ENCODE data around the gene NDUFS4. TPM values are rescaled to one million over a fixed set of nuclear protein-coding genes. Genes with fewer than 3 reads are reported as not detected.

Gene NDUFS4
- total RNA-seq, 4 donors from 2014 or later, result 30.4 to 99.7 (median 80.8) TPM

DNA sequence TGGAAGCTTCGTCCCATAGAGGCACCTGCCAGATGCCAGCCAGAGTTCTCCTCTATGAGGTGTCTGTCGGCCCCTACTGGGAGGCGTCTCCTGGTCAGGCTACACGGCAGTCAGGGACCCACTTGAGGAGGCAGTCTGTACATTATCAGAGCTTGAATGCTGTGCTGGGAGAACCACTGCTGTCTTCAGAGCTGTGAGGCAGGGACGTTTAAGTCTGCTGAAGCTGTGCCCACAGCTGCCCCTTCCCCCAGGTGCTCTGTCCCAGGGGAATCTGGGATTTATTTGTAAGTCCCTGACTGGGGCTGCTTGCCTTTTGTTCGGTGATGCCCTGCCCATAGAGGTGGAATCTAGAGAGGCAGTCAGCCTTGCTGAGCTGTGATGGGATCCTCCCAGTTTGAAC is 70.8 kb downstream of the NDUFS4 start:
- Histone ChIP-seq H3K27me3 (no peaks in the 10 kb centered on the region), H3K36me3 (no peaks in the 10 kb centered on the region), H3K27ac (no peak overlapping the region), H3K4me3 (no peak overlapping the region), H3K9me3 (no peaks in the 10 kb centered on the region), H3K4me1 (no peaks in the 10 kb centered on the region)
- intact Hi-C loops (cut with DNase I; ENCODE audit: low total_unique reads), result no loop called here
- DNase-seq, result no peak
- in situ Hi-C loops (cut with MboI; ENCODE audit: low pct_ligation_motif_present in 1 of 4, low pct_unique_long_range_greater_than_20kb in 1 of 4, low sequenced_read_pairs in 3 of 4), result no loop called here
- WGBS, 2 donors (ENCODE audit: low coverage in 1 of 2), result 84% methylated on average over 5 of the region's 6 CpGs; no CpG with 5 or more reads in 1 of the 2 donors
- TF ChIP-seq POLR2AphosphoS5 (IDR thresholded peaks at IDR 0.05) (no peak), POLR2A (IDR thresholded peaks at IDR 0.05) (no peak), EP300 (IDR thresholded peaks at IDR 0.05; ENCODE audit: low read depth) (no peak)
- TF ChIP-seq, protein P1, sequence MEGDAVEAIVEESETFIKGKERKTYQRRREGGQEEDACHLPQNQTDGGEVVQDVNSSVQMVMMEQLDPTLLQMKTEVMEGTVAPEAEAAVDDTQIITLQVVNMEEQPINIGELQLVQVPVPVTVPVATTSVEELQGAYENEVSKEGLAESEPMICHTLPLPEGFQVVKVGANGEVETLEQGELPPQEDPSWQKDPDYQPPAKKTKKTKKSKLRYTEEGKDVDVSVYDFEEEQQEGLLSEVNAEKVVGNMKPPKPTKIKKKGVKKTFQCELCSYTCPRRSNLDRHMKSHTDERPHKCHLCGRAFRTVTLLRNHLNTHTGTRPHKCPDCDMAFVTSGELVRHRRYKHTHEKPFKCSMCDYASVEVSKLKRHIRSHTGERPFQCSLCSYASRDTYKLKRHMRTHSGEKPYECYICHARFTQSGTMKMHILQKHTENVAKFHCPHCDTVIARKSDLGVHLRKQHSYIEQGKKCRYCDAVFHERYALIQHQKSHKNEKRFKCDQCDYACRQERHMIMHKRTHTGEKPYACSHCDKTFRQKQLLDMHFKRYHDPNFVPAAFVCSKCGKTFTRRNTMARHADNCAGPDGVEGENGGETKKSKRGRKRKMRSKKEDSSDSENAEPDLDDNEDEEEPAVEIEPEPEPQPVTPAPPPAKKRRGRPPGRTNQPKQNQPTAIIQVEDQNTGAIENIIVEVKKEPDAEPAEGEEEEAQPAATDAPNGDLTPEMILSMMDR (IDR thresholded peaks at IDR 0.05), result no peak

DNA sequence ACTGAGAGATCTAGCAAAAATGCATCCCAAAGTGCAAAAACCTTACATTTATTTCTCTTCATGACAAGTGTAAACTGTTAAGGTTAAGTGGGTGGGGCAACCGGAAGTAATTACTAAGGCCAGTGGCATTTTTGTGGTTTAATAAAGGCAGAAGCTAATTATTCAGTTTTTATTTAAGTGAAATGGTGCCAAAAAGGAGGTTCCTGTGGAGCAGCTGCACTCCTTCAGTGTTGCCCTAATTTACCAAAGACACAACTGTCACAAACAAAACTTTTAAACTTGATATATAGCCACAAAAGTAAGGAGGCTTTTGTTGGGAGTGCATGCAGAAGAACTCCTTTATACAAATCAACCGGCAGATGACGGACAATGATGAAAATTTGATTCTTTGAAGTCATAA is 81.6 kb downstream of the NDUFS4 start:
- H3K27ac ChIP-seq, result no peak overlapping the region
- peaks cover 0 to 14% (median 0%) of the 10 kb centered on the region in 4 donors for H3K36me3 ChIP-seq
- WGBS, 2 donors (ENCODE audit: low coverage in 1 of 2), result 67 to 71% methylated on average over 3 of the region's 3 CpGs
- H3K4me3 ChIP-seq, result no peak overlapping the region
- H3K4me1 ChIP-seq, result peaks cover 0 to 12% (median 3%) of the 10 kb centered on the region in 4 donors
- in situ Hi-C loops (cut with MboI; ENCODE audit: low pct_ligation_motif_present in 1 of 4, low pct_unique_long_range_greater_than_20kb in 1 of 4, low sequenced_read_pairs in 3 of 4), result no loop called here
- intact Hi-C loops (cut with DNase I; ENCODE audit: low total_unique reads), result no loop called here
- TF ChIP-seq, protein P1 (IDR thresholded peaks at IDR 0.05), result no peak
- no peak for TF ChIP-seq POLR2A (IDR thresholded peaks at IDR 0.05)
- TF ChIP-seq EP300 (IDR thresholded peaks at IDR 0.05; ENCODE audit: low read depth), result no peak
- no peak for TF ChIP-seq POLR2AphosphoS5 (IDR thresholded peaks at IDR 0.05)
- DNase-seq, result no peak
- H3K9me3 ChIP-seq, result no peaks in the 10 kb centered on the region
- H3K27me3 ChIP-seq, result no peaks in the 10 kb centered on the region

DNA sequence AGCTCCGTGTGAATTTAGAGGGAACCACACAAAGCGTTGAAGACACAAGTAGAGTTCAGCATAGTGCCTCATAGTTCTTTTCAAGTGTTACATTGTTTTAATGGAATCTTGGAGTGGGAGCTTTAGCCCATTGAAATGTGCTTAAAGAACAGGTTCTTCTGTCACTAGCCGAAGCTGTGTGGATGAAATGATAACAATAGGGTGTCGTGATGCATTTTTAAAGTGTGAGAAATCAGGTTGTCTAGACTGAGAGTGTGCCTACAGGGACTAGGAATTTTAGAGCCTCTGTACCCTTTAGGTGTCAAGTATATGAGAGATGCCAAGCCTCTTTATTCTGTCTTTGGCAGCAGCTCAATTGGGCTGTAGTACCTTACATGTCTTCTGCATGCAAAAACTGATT is 83.0 kb downstream of the NDUFS4 start:
- Histone ChIP-seq H3K27me3 (no peaks in the 10 kb centered on the region), H3K4me1 (peaks cover 0 to 12% (median 3%) of the 10 kb centered on the region in 4 donors), H3K9me3 (no peaks in the 10 kb centered on the region), H3K27ac (no peak overlapping the region), H3K36me3 (peaks cover 0 to 11% (median 0%) of the 10 kb centered on the region in 4 donors), H3K4me3 (no peak overlapping the region)
- in situ Hi-C loops (cut with MboI; ENCODE audit: low pct_ligation_motif_present in 1 of 4, low pct_unique_long_range_greater_than_20kb in 1 of 4, low sequenced_read_pairs in 3 of 4), result no loop called here
- DNase-seq, result no peak
- no peak for TF ChIP-seq POLR2A (IDR thresholded peaks at IDR 0.05)
- TF ChIP-seq, protein P1 (IDR thresholded peaks at IDR 0.05), result no peak
- 92 to 96% methylated on average over 4 of the region's 4 CpGs for WGBS, 2 donors (ENCODE audit: low coverage in 1 of 2)
- intact Hi-C loops (cut with DNase I; ENCODE audit: low total_unique reads), result no loop called here

DNA sequence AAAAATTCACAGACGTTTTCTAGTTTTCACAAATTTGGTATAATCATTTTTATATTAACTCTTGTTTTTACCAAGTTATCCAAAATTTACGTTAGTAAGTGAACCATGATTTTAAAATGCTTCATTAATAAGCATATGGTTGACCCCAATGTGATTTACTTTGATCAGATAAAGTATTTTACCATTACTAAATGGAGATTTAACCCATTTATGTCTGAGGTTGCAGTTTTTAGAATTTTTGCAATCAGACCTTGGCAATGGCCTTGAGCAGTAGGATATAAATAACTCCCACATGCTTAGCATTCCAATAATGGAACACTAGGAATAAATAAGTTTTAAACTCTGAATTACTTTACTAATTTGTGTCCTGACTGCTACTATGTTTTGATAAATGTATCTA is 84.6 kb downstream of the NDUFS4 start:
- no peaks in the 10 kb centered on the region for H3K27me3 ChIP-seq
- TF ChIP-seq, protein P1 (IDR thresholded peaks at IDR 0.05), result no peak
- TF ChIP-seq POLR2AphosphoS5 (IDR thresholded peaks at IDR 0.05), result no peak
- no peak for TF ChIP-seq EP300 (IDR thresholded peaks at IDR 0.05; ENCODE audit: low read depth)
- TF ChIP-seq POLR2A (IDR thresholded peaks at IDR 0.05), result no peak
- no peak overlapping the region for H3K4me3 ChIP-seq
- intact Hi-C loops (cut with DNase I; ENCODE audit: low total_unique reads) (no loop called here), in situ Hi-C loops (cut with MboI; ENCODE audit: low pct_ligation_motif_present in 1 of 4, low pct_unique_long_range_greater_than_20kb in 1 of 4, low sequenced_read_pairs in 3 of 4) (no loop called here)
- H3K4me1 ChIP-seq, result peaks cover 0 to 12% (median 3%) of the 10 kb centered on the region in 4 donors
- 85 to 88% methylated on average over 2 of the region's 2 CpGs for WGBS, 2 donors (ENCODE audit: low coverage in 1 of 2)
- peaks cover 0 to 22% (median 0%) of the 10 kb centered on the region in 4 donors for H3K36me3 ChIP-seq
- DNase-seq, result no peak
- H3K27ac ChIP-seq, result no peak overlapping the region
- no peaks in the 10 kb centered on the region for H3K9me3 ChIP-seq
